IPS-18c (cell line): ENCODE data around the gene BOLA3.
A peak's percentile ranks its signal among the peaks of the same experiment; 100 is the strongest.
"Not testable (repeated sequence)": the region's sequence is repeated elsewhere in the genome, so short reads cannot be mapped to it uniquely, and the experiment has no call there.

ENCODE experiments used
- H3K4me3 ChIP-seq: 2 replicates; pipeline ENCODE4 v1.7.0; 2013; ENCODE audit warnings: low read depth, mild to moderate bottlenecking, low read length, moderate library complexity; ENCODE audit not compliant: insufficient read depth
- H3K9me3 ChIP-seq: one replicate; pipeline ENCODE4 v1.6.1; 2013; ENCODE audit warnings: mild to moderate bottlenecking, low read length, moderate library complexity; ENCODE audit not compliant: control insufficient read depth, insufficient read depth

Gene BOLA3

GRCh38 chr2:74147727-74148456, at the start of gene BOLA3:
BOLA3 (minus strand) TSS chr2:74147912; CDS start chr2:74147874, 38 bp downstream.
- Histone ChIP-seq H3K9me3 (no peaks in the 10 kb centered on the region), H3K4me3 (peak within 1 kb of the TSS; percentile 86)

DNA sequence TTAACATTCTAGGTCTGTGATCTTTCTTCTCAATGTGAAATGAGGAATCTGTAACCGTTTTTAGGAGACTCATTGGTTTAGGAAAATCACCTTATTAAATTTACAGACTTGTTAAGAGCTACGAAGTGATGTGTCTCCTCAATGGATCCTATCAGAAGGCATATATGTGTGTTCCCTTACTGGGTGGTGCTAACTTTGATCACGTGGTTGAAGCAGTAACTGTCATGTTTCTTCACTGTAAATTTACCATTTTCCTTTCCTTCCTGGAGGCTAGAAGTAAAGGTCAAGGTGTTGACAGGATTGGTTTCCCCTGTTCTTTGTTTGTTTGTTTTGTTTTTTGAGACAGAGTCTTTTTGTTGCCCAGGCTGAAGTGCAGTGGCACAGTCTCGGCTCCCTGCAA, 49.3 kb upstream of the BOLA3 start:
- Histone ChIP-seq H3K9me3 (peaks cover 2% of the 10 kb centered on the region), H3K4me3 (no peak overlapping the region)

GRCh38 chr2:74194799-74195198, 47.1 kb upstream of the BOLA3 start:
- peaks cover 2% of the 10 kb centered on the region for H3K9me3 ChIP-seq
- H3K4me3 ChIP-seq, result no peak overlapping the region

- H3K4me3 ChIP-seq, result no peak overlapping the region
Measured at GRCh38 chr2:74191596-74192380, 44.1 kb upstream of the BOLA3 start.

GRCh38 chr2:74188696-74189095, 41.0 kb upstream of the BOLA3 start:
- H3K4me3 ChIP-seq, result no peak overlapping the region
- peaks cover 2% of the 10 kb centered on the region for H3K9me3 ChIP-seq

More at GRCh38 chr2:74191596-74192380, 44.1 kb upstream of the BOLA3 start:
- peaks cover 2% of the 10 kb centered on the region for H3K9me3 ChIP-seq

DNA sequence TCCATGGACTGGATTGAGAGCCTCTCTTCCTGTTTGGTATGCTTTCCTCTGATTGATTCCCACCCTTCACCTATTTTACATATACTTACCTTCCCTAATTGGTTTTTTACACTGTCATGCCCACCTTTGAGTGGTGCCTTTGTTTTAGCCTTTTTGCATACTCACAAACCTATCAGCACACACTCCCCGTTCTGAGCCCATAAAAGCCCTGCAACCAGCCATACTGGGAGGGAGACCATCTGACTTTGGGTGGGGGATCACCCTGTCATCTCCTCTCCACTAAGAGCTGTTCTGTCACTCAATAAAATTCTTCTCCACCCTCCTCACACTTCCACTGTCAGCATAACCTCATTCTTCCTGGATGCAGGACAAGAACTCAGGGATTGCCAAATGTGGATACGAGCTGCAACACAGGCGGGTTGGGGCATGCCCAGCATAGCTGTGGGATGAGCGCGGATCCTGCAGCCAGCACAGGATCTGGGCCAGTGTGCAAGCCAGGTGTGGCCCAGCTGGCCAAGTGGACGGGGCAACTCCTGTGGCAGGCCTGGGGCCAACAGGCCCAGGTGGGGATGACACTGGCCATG, 40.4 kb upstream of the BOLA3 start:
- Histone ChIP-seq H3K9me3 (no peaks in the 10 kb centered on the region), H3K4me3 (no peak overlapping the region)

GRCh38 chr2:74186706-74187105, 39.0 kb upstream of the BOLA3 start:
- not testable (repeated sequence) for H3K4me3 ChIP-seq, H3K9me3 ChIP-seq

GRCh38 chr2:74186038-74186437, 38.3 kb upstream of the BOLA3 start:
- H3K4me3 ChIP-seq, result no peak overlapping the region
- no peaks in the 10 kb centered on the region for H3K9me3 ChIP-seq

- no peaks in the 10 kb centered on the region for H3K9me3 ChIP-seq
- H3K4me3 ChIP-seq, result no peak overlapping the region
Measured at GRCh38 chr2:74183878-74184277, 36.2 kb upstream of the BOLA3 start.

DNA sequence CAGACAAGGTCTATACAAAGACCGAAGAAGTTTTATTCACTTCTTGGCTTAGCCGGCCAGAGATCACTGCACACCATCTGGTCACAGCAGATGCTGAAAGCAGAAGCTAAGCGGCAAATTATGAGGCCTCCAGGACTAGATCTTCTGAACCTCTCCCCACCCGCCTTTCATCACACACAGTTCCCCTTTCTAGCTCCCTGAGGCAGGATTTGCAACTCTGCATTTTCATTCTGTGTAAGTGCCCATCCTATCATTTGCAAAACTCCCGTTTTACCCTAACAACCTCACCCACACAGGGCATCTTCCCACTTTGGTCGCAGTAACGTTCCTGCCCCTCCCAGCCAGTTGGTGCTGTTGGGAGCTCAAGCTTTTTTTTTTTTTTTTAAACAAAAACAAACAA, 34.0 kb upstream of the BOLA3 start:
- H3K4me3 ChIP-seq, result no peak overlapping the region
- no peaks in the 10 kb centered on the region for H3K9me3 ChIP-seq

DNA sequence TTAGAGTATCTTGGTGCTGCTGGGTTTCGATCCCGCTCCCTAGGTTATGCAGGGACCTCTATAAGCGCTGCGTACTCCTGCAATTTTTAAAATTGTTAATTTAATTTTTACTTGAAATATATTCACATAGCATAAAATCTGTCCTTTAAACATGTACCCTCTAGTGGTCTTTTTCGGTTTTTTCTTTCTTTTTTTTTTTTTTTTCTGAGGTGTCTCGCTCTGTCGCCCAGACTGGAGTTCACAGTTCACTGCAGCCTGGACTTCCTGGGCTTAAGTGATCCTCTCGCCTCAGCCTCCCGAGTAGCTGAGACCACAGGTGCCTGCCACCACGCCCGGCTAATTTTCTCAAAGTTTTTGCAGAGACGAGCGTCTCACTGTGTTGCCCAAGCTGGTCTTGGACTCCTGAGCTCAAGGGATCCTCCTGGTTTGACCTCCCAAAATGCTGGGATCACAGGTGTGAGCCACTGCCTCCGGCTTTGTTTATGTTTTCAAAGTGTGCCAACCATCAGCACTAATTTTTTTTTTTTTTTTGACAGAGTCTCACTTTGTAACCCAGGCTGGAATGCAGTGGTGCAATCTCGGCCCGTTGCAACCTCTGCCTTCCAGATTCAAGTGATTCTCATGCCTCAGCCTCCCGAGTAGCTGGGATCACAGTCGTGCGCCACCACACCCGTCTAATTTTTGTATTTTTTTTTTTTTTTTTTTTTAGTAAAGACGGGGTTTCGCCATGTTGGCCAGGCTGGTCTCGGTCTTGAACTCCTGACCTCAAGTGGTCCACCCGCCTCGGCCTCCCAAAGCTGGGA, 31.6 kb upstream of the BOLA3 start:
- no peaks in the 10 kb centered on the region for H3K9me3 ChIP-seq
- peak overlapping the region; percentile 97; the same call in 1 of the 2 replicates for H3K4me3 ChIP-seq

GRCh38 chr2:74178211-74179062, 30.7 kb upstream of the BOLA3 start, which contains the start of gene MOB1A:
MOB1A (minus strand) TSS chr2:74178879; CDS start chr2:74178674, 205 bp downstream.
- no peaks in the 10 kb centered on the region for H3K9me3 ChIP-seq

DNA sequence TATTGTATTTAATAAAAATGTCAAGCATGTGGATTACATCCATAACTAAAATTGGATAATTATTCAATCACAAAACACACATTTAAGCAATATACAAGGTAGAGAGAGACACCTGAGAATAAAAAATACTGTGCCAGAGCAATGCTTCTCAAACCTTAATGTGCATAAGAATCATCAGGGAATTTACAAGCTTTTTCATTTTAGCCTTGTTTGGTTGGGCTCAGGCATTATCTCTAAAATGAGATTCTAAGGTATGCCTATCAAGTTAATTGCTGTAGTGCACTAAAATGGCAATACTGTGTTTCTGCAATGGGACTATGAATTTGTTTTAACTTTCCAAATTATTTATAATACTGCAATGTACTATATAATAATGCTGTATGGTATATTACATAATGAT, 30.0 kb upstream of the BOLA3 start:
- Histone ChIP-seq H3K4me3 (peak overlapping the region; percentile 97), H3K9me3 (no peaks in the 10 kb centered on the region)

More at GRCh38 chr2:74178211-74179062, 30.7 kb upstream of the BOLA3 start, which contains the start of gene MOB1A:
- H3K4me3 ChIP-seq, result peak within 1 kb of the TSS; percentile 97

DNA sequence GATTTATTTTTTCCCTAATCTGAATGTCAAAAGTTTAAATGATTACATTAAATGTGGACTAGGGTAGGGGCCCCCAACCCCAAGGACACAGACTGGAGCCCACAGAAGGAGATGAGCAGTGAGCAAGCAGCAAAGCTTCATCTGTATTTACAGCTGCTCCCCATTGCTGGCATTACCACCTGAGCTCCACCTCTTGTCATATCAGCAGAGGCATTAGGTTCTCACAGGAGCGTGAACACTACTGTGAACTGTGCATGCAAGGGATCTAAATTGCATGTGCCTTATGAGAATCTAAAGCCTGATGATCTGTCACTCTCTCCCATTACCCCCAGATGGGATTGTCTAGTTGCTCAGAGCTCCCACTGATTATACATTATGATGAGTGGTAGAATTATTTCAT, 27.2 kb upstream of the BOLA3 start:
- no peak overlapping the region for H3K4me3 ChIP-seq
- no peaks in the 10 kb centered on the region for H3K9me3 ChIP-seq

- Histone ChIP-seq H3K9me3 (peaks cover 2% of the 10 kb centered on the region), H3K4me3 (no peak overlapping the region)
Measured at GRCh38 chr2:74168739-74169138, 21.0 kb upstream of the BOLA3 start.

DNA sequence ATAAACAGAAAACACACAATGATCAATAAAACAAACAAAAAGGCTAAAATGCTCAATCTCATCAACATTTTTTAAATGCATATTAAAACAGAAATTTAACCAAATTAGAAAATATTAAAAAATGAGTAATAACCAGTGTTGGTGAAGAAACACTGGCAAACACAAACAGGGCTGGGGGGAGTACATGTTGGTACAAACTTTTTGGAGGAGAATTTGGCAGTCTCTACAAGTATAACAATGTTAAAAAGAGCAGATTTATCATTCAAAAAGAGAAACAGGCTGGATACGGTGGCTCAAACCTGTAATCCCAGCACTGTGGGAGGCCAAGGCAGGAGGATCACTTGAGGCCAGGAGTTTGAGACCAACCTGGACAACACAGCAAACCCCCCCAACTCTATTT, 17.0 kb upstream of the BOLA3 start:
- H3K4me3 ChIP-seq, result no peak overlapping the region
- peaks cover 2% of the 10 kb centered on the region for H3K9me3 ChIP-seq
